ENCODE measurements around the gene NGEF.

NGEF gene

DNA sequence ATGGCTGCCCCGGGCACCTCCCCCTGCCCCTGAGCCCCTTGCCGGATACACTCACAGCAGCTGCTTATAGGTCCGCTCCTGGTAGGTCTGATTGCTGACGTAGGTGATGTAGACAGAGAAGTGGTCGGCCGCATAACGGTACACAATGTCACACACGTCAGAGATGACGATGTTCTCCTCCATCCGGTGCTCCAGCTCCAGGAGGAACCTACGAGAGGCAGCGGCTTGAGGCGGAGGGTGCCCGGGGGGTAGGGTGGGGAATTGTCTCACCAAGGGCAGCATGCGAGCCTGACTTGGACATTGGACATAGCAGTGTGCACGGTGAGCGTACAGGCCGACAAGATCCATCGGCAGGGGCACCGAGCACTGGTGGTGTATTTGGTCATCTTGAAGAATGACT is 120.2 kb downstream of the NGEF start:
- Histone ChIP-seq H3K4me3 (no peak overlapping the region), H3K27ac (no peak overlapping the region)
- peak; percentile 33 for DNase-seq (ENCODE audit: low spot score)
- TF ChIP-seq, protein P1, sequence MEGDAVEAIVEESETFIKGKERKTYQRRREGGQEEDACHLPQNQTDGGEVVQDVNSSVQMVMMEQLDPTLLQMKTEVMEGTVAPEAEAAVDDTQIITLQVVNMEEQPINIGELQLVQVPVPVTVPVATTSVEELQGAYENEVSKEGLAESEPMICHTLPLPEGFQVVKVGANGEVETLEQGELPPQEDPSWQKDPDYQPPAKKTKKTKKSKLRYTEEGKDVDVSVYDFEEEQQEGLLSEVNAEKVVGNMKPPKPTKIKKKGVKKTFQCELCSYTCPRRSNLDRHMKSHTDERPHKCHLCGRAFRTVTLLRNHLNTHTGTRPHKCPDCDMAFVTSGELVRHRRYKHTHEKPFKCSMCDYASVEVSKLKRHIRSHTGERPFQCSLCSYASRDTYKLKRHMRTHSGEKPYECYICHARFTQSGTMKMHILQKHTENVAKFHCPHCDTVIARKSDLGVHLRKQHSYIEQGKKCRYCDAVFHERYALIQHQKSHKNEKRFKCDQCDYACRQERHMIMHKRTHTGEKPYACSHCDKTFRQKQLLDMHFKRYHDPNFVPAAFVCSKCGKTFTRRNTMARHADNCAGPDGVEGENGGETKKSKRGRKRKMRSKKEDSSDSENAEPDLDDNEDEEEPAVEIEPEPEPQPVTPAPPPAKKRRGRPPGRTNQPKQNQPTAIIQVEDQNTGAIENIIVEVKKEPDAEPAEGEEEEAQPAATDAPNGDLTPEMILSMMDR (IDR thresholded peaks at IDR 0.05): no peak

DNA sequence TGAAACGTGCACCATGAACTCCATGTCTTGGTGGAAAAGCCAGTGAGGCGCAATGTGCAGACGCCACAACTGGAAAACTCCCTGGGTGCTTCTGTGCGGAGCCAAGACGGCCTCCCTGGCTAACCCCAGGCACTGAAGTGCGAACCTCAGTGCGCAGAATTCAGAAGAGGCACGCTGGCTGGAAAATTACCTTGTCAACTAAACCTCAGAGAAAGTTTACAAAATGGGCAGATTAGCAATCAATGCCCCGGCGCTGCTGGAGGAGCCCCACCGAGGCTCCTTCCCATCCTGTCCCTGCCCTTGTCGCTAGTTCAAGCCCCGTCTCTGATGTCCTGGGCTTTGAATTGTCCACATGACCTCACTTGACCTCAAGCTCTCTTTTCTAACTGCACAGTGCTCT is 120.8 kb downstream of the NGEF start:
- peak; percentile 50 for DNase-seq (ENCODE audit: low spot score)
- TF ChIP-seq, protein P1 (IDR thresholded peaks at IDR 0.05): no peak
- H3K4me3 ChIP-seq: no peak overlapping the region
- H3K27ac ChIP-seq: no peak overlapping the region

DNA sequence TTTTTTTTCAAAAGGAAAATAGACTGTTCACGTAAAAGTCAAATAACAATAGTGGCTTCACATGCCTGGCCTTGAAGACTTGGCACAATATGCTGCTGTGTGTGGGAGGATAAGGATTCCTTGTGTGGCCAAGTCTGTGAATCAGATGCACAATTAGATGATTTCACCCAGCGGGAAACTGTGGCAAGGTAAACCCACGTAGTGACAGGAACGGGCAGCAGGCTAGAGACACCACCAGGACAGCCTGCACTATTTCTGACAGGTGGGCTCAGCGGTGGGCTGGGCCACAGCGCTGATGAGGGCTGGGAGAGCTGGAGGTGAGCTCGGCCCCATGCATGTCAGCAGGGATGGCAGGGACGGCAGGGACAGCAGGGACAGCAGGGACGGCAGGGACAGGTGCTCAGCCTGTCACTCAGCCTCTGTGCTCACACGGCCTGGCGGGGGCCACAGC is 121.4 kb downstream of the NGEF start:
- TF ChIP-seq, protein P1 (IDR thresholded peaks at IDR 0.05): no peak
- H3K4me3 ChIP-seq: no peak overlapping the region
- H3K27ac ChIP-seq: no peak overlapping the region
- peak; percentile 36 for DNase-seq (ENCODE audit: low spot score)

DNA sequence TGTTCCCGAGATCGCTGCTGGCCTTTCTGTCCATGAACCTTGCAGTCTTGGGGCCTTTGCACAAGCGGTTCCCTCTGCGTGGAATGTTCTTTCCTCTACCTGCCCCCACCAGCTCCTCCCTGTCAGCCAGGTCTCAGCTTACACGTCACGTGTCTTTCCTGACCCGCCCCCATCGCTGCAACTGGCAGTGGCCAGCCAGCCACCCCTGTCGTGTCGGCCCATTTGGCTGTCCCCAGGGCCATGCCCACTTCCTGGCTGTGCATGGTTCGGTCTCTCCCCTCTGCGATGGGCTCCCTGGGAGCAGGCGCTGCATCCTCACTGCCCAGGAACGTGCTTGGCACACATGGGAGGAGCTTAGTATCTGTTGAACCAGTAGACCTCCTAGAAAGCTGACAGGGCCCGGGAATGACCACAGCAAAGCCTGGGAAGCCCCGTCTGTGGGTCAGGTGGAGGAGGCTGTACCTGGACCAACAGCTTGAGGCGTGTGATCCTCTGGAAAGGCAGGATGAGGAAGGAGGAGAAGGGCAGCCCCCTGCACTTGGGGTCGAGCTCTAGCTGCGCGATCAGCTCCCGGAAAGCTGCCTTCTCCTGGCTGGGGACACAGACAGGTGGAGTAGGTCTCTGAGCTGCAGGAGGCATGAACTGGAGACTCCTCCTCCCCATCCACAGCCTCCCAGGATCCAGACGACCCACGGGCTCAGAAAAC is 122.0 kb downstream of the NGEF start:
- peak; percentile 61 for DNase-seq (ENCODE audit: low spot score)
- Histone ChIP-seq H3K27ac (no peak overlapping the region), H3K4me3 (no peak overlapping the region)
- TF ChIP-seq, protein P1 (IDR thresholded peaks at IDR 0.05): no peak

DNA sequence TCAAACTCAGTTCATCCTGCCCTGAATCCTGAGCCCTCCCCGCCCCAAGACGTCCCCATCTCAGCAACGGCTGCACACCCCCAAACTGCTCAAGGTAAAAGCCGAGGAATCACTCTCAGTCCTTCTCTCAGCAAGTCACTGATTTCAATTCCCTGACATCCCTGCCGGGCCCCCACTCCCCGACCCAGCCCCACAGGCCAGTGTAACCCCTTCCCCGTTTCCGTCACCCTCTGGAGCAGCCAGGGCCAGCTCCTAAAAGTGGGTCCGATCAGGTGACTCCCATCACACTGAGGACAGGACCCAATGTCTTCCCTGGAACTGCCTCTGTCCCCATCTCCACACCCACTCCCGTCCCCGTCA is 122.5 kb downstream of the NGEF start:
- DNase-seq (ENCODE audit: low spot score): no peak
- H3K4me3 ChIP-seq: no peak overlapping the region
- TF ChIP-seq, protein P1 (IDR thresholded peaks at IDR 0.05): no peak
- no peak overlapping the region for H3K27ac ChIP-seq

DNA sequence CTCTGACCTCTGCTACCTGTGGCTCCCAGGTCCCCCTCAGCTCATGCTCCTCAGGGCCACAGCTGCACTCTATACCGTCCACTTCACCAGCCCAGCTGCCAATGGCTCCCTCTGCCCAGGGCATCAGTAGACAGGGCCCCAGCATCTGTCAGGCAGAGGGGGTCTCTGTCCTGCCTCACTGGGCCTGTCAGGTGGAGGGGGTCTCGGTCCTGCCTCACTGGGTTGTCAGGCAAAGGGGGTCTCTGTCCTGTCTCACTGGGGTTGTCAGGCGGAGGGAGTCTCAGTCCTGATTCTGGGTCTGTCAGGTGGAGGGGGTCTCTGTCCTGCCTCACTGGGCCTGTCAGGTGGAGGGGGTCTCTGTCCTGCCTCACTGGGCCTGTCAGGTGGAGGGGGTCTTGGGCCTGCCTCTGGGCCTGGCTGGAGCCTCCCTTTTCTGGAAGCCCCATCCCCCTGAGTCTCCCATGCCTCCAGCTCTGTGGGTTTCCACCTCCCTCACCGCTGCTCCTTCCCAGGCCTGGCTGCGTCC is 123.1 kb downstream of the NGEF start:
- DNase-seq (ENCODE audit: low spot score): peak; percentile 47
- no peak overlapping the region for H3K4me3 ChIP-seq
- H3K27ac ChIP-seq: no peak overlapping the region
- TF ChIP-seq, protein P1 (IDR thresholded peaks at IDR 0.05): no peak

All from coronary artery (tissue), 2 donors.